ENCODE measurements around the gene CPSF4L.

Gene CPSF4L

DNA sequence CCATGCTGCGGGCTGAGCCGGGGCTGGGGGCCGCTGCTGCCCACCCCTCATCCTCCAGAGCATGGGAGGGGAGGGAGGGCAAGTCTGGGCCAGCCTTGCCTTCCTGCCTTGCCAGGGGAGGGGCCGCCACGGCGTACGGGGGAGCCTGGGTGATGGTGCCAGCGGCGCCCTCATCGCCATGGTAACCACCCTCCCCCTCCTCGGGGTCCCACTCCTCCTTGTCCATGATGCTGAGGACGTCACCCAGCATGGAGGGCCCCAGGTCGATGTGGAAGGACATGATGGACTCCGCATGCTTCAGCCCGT lies 23.9 kb upstream of the CPSF4L start:
- H3K9ac ChIP-seq (ENCODE audit: insufficient read length) = no peak overlapping the region
- DNase-seq (ENCODE audit: low read depth, low spot score) = no peak
- H3K9me3 ChIP-seq (ENCODE audit: low read depth, low read length) = no peaks in the 10 kb centered on the region
- H3K4me3 ChIP-seq = no peak overlapping the region
- no peak for TF ChIP-seq POLR2AphosphoS5 (IDR thresholded peaks at IDR 0.05; ENCODE audit: borderline replicate concordance, low read depth, low read length)
- TF ChIP-seq FOXP2 (optimal IDR thresholded peaks at IDR 0.05; ENCODE audit: control extremely low read depth, extremely low read length, insufficient read depth) = no peak
- TF ChIP-seq EZH2 (IDR thresholded peaks at IDR 0.05) = no peak
- no peaks in the 10 kb centered on the region; the same call in 1 of the 2 replicates for H3K36me3 ChIP-seq (ENCODE audit: insufficient read depth, low read length)
- H3K27ac ChIP-seq = no peak overlapping the region

GRCh38 chr17:73284906-73285602 lies 23.4 kb upstream of the CPSF4L start:
- TF ChIP-seq FOXP2 (optimal IDR thresholded peaks at IDR 0.05; ENCODE audit: control extremely low read depth, extremely low read length, insufficient read depth) (no peak), POLR2AphosphoS5 (IDR thresholded peaks at IDR 0.05; ENCODE audit: borderline replicate concordance, low read depth, low read length) (no peak), EZH2 (IDR thresholded peaks at IDR 0.05) (no peak)
- Histone ChIP-seq H3K4me3 (no peak overlapping the region), H3K9ac (ENCODE audit: insufficient read length) (no peak overlapping the region), H3K27ac (no peak overlapping the region; the same call in 1 of the 2 replicates), H3K9me3 (ENCODE audit: low read depth, low read length) (no peaks in the 10 kb centered on the region), H3K36me3 (ENCODE audit: insufficient read depth, low read length) (no peaks in the 10 kb centered on the region; the same call in 1 of the 2 replicates)
- no peak for DNase-seq (ENCODE audit: low read depth, low spot score)

- no peak for DNase-seq (ENCODE audit: low read depth, low spot score)
- Histone ChIP-seq H3K27ac (peak overlapping the region; percentile 36), H3K9ac (ENCODE audit: insufficient read length) (no peak overlapping the region), H3K4me3 (no peak overlapping the region), H3K9me3 (ENCODE audit: low read depth, low read length) (no peaks in the 10 kb centered on the region), H3K36me3 (ENCODE audit: insufficient read depth, low read length) (no peaks in the 10 kb centered on the region; the same call in 1 of the 2 replicates)
- no peak for TF ChIP-seq FOXP2 (optimal IDR thresholded peaks at IDR 0.05; ENCODE audit: control extremely low read depth, extremely low read length, insufficient read depth)
- no peak for TF ChIP-seq EZH2 (IDR thresholded peaks at IDR 0.05)
- TF ChIP-seq POLR2AphosphoS5 (IDR thresholded peaks at IDR 0.05; ENCODE audit: borderline replicate concordance, low read depth, low read length) = no peak
Measured at GRCh38 chr17:73284354-73284753, 22.7 kb upstream of the CPSF4L start.

GRCh38 chr17:73283841-73284282 lies 22.2 kb upstream of the CPSF4L start:
- Histone ChIP-seq H3K9ac (ENCODE audit: insufficient read length) (no peak overlapping the region), H3K9me3 (ENCODE audit: low read depth, low read length) (no peaks in the 10 kb centered on the region), H3K4me3 (peak overlapping the region; percentile 6; the same call in 1 of the 2 replicates), H3K27ac (peak overlapping the region; percentile 78; the same call in 1 of the 2 replicates), H3K36me3 (ENCODE audit: insufficient read depth, low read length) (no peaks in the 10 kb centered on the region; the same call in 1 of the 2 replicates)
- DNase-seq (ENCODE audit: low read depth, low spot score) = no peak
- no peak for TF ChIP-seq FOXP2 (optimal IDR thresholded peaks at IDR 0.05; ENCODE audit: control extremely low read depth, extremely low read length, insufficient read depth)
- no peak for TF ChIP-seq POLR2AphosphoS5 (IDR thresholded peaks at IDR 0.05; ENCODE audit: borderline replicate concordance, low read depth, low read length)
- TF ChIP-seq EZH2 (IDR thresholded peaks at IDR 0.05) = no peak

- no peak for DNase-seq (ENCODE audit: low read depth, low spot score)
- Histone ChIP-seq H3K9ac (ENCODE audit: insufficient read length) (no peak overlapping the region), H3K36me3 (ENCODE audit: insufficient read depth, low read length) (no peaks in the 10 kb centered on the region; the same call in 1 of the 2 replicates), H3K9me3 (ENCODE audit: low read depth, low read length) (no peaks in the 10 kb centered on the region), H3K27ac (0 out of 2 replicates have a peak overlapping the region, but pooled peaks have one; percentile 78), H3K4me3 (no peak overlapping the region)
- TF ChIP-seq FOXP2 (optimal IDR thresholded peaks at IDR 0.05; ENCODE audit: control extremely low read depth, extremely low read length, insufficient read depth) (no peak), POLR2AphosphoS5 (IDR thresholded peaks at IDR 0.05; ENCODE audit: borderline replicate concordance, low read depth, low read length) (no peak), EZH2 (IDR thresholded peaks at IDR 0.05) (no peak)
Measured at GRCh38 chr17:73283250-73283649, 21.6 kb upstream of the CPSF4L start.

DNA sequence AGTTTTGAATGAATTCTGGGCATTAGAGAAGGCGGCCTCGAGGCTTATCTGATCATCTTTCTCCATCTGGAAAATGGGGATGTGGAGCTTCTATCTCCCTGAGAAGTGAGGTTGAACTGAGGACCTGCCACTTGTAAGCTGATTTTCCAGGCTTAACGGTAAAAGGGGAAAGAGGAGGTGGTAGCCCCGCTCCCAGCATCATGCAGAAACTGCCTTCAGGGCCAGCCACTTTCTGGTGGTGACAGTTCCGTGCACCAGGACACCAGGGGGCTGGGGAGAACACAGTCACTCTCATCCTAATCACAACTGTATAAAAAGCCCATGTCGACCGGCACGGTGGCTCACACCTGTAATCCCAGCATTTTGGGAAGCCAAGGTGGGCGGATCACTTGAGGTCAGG lies 20.9 kb upstream of the CPSF4L start:
- no peak for TF ChIP-seq EZH2 (IDR thresholded peaks at IDR 0.05)
- no peak for TF ChIP-seq FOXP2 (optimal IDR thresholded peaks at IDR 0.05; ENCODE audit: control extremely low read depth, extremely low read length, insufficient read depth)
- no peak for TF ChIP-seq POLR2AphosphoS5 (IDR thresholded peaks at IDR 0.05; ENCODE audit: borderline replicate concordance, low read depth, low read length)
- H3K4me3 ChIP-seq = no peak overlapping the region
- no peak overlapping the region for H3K27ac ChIP-seq

GRCh38 chr17:73281928-73282327 lies 20.2 kb upstream of the CPSF4L start:
- Histone ChIP-seq H3K4me3 (no peak overlapping the region), H3K36me3 (ENCODE audit: insufficient read depth, low read length) (no peaks in the 10 kb centered on the region; the same call in 1 of the 2 replicates), H3K27ac (no peak overlapping the region), H3K9me3 (ENCODE audit: low read depth, low read length) (no peaks in the 10 kb centered on the region), H3K9ac (ENCODE audit: insufficient read length) (no peak overlapping the region)
- no peak for DNase-seq (ENCODE audit: low read depth, low spot score)
- no peak for TF ChIP-seq FOXP2 (optimal IDR thresholded peaks at IDR 0.05; ENCODE audit: control extremely low read depth, extremely low read length, insufficient read depth)
- no peak for TF ChIP-seq POLR2AphosphoS5 (IDR thresholded peaks at IDR 0.05; ENCODE audit: borderline replicate concordance, low read depth, low read length)
- TF ChIP-seq EZH2 (IDR thresholded peaks at IDR 0.05) = no peak

More for the DNA sequence above, 20.9 kb upstream of the CPSF4L start:
- Histone ChIP-seq H3K9me3 (ENCODE audit: low read depth, low read length) (no peaks in the 10 kb centered on the region), H3K9ac (ENCODE audit: insufficient read length) (no peak overlapping the region), H3K36me3 (ENCODE audit: insufficient read depth, low read length) (no peaks in the 10 kb centered on the region; the same call in 1 of the 2 replicates)
- no peak for DNase-seq (ENCODE audit: low read depth, low spot score)

GRCh38 chr17:73280191-73280590 lies 18.5 kb upstream of the CPSF4L start:
- Histone ChIP-seq H3K36me3 (ENCODE audit: insufficient read depth, low read length) (no peaks in the 10 kb centered on the region; the same call in 1 of the 2 replicates), H3K27ac (no peak overlapping the region), H3K9ac (ENCODE audit: insufficient read length) (no peak overlapping the region), H3K4me3 (no peak overlapping the region), H3K9me3 (ENCODE audit: low read depth, low read length) (no peaks in the 10 kb centered on the region)
- no peak for DNase-seq (ENCODE audit: low read depth, low spot score)
- TF ChIP-seq EZH2 (IDR thresholded peaks at IDR 0.05) (no peak), POLR2AphosphoS5 (IDR thresholded peaks at IDR 0.05; ENCODE audit: borderline replicate concordance, low read depth, low read length) (no peak), FOXP2 (optimal IDR thresholded peaks at IDR 0.05; ENCODE audit: control extremely low read depth, extremely low read length, insufficient read depth) (no peak)

Data from SK-N-MC (cell line).